IPS DF 6.9 (cell line): ENCODE data around the gene HOXB3.
A peak's percentile ranks its signal among the peaks of the same experiment; 100 is the strongest.

Experiments used
- DNase-seq: peaks from one replicate; pipeline ENCODE4 v3.0.0-alpha.2; 2013; ENCODE audit warnings: low read depth, low spot score
- H3K27ac ChIP-seq: one replicate; pipeline ENCODE4 v1.5.1; 2013; ENCODE audit warnings: low read length, control low read depth
- H3K27me3 ChIP-seq: 2 replicates; pipeline ENCODE4 v1.6.1; 2013; ENCODE audit warnings: mild to moderate bottlenecking, low read length; ENCODE audit not compliant: control insufficient read depth, insufficient read depth
- H3K36me3 ChIP-seq: 2 replicates; pipeline ENCODE4 v1.6.1; 2013; ENCODE audit warnings: low read length; ENCODE audit not compliant: control insufficient read depth, insufficient read depth
- H3K4me1 ChIP-seq: 2 replicates; pipeline ENCODE4 v1.6.1; 2013; ENCODE audit warnings: low read length; ENCODE audit not compliant: control insufficient read depth, insufficient read depth
- H3K4me3 ChIP-seq: 2 replicates; pipeline ENCODE4 v1.5.1; 2013; ENCODE audit warnings: mild to moderate bottlenecking, low read length
- H3K9me3 ChIP-seq: 2 replicates; pipeline ENCODE4 v1.6.1; 2013; ENCODE audit warnings: low read length, inconsistent platforms; ENCODE audit not compliant: control insufficient read depth, insufficient read depth
- WGBS: extraction: QIAGEN DNeasy Blood & Tissue Kit; methylation state at CpG from one replicate; pipeline ENCODE4 v1.1.7; 2013; ENCODE audit warnings: mixed read lengths, missing lambda C conversion rate; ENCODE audit not compliant: insufficient read length, insufficient coverage; 5-methylcytosine and 5-hydroxymethylcytosine counted together

Gene HOXB3

GRCh38 chr17:48589831-48590606 is at the start of gene HOXB3:
Gene HOXB3 (minus strand): TSS chr17:48590241. CDS start chr17:48552474, 37,767 bp downstream.
- Histone ChIP-seq H3K36me3 (no peaks in the 10 kb centered on the region), H3K27ac (no peak within 1 kb of the TSS), H3K9me3 (no peaks in the 10 kb centered on the region), H3K4me1 (peaks cover 3% of the 10 kb centered on the region; the same call in 1 of the 2 replicates), H3K27me3 (peaks cover 95% of the 10 kb centered on the region), H3K4me3 (no peak within 1 kb of the TSS)
- no peak for DNase-seq
- no CpG with 5 or more reads among the region's 23 CpGs for WGBS

DNA sequence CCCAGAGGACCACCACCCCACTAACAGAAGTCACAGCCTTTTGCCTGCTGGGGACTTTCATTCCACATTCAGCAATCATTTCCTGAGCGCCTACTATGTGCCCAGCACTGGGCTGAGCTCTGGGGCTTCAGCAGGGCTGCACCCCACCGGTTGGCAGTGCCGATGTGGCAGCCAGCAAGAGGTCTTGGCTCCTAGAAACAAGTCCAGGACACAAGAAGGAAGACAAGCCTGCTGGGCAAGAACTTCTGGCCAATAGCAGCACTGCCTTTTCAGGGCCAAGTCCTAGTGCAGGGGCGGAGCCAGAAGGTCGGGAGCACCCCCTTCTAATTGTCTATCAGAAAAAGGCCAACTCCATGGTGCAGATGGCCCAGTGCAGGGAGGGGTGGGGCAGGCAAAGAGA is 49.1 kb upstream of the HOXB3 start:
- Histone ChIP-seq H3K4me3 (no peak overlapping the region), H3K27ac (no peak overlapping the region), H3K4me1 (peaks cover 2% of the 10 kb centered on the region; the same call in 1 of the 2 replicates), H3K36me3 (no peaks in the 10 kb centered on the region), H3K27me3 (peaks cover 97% of the 10 kb centered on the region), H3K9me3 (no peaks in the 10 kb centered on the region)
- no peak for DNase-seq
- no CpG with 5 or more reads among the region's 5 CpGs for WGBS

- H3K4me3 ChIP-seq, result no peak overlapping the region
- H3K4me1 ChIP-seq, result peaks cover 1% of the 10 kb centered on the region; the same call in 1 of the 2 replicates
- H3K36me3 ChIP-seq, result no peaks in the 10 kb centered on the region
- DNase-seq, result no peak
- WGBS, result no CpG with 5 or more reads among the region's 18 CpGs
- peaks cover 96% of the 10 kb centered on the region for H3K27me3 ChIP-seq
- no peaks in the 10 kb centered on the region for H3K9me3 ChIP-seq
- H3K27ac ChIP-seq, result no peak overlapping the region
These were observed 47.6 kb upstream of the HOXB3 start for GRCh38 chr17:48637323-48638260.

- H3K9me3 ChIP-seq, result no peaks in the 10 kb centered on the region
- H3K4me1 ChIP-seq, result peaks cover 2% of the 10 kb centered on the region; the same call in 1 of the 2 replicates
- no peaks in the 10 kb centered on the region for H3K36me3 ChIP-seq
- H3K27me3 ChIP-seq, result peaks cover 96% of the 10 kb centered on the region
- peak; percentile 93 for DNase-seq
- H3K4me3 ChIP-seq, result no peak overlapping the region
- no peak overlapping the region for H3K27ac ChIP-seq
- WGBS, result no CpG with 5 or more reads among the region's 39 CpGs
These were observed 46.4 kb upstream of the HOXB3 start for GRCh38 chr17:48636177-48637018.

DNA sequence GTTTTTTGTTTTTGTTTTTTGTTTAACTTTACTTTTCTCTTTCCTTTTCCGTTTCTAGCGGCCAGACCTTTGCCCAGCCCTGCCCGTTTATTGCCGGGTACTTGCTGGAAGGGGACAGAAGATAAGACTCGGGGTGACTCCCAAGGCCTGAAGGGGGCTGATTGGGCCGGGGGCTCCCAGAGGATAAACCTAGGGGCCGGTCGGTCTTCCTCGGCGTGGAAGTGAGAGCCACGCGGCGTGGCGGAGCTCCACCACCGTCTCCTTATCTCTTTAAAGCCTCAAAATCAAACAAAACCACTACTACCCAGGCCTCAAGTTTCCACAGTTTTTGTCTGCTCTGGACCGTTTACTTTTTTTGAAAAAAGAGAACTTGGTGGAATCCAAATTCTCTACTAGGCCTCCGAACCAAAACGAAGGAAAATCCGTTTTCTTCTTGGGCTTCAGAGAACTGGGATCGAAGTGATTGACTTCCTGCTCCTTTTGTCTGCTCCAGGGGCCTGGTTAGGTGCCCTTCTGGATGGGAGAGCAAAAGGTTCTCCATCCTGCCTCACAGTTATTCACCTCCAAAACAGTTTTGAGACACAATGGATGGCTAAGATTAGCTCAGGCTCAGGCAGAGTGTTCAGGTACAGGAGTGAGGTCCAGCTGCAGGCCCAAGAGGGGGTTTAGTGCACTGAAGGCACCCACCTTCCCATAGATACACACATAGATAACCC is 44.6 kb upstream of the HOXB3 start:
- Histone ChIP-seq H3K4me3 (no peak overlapping the region), H3K27me3 (peaks cover 96% of the 10 kb centered on the region), H3K9me3 (no peaks in the 10 kb centered on the region), H3K27ac (no peak overlapping the region), H3K4me1 (peaks cover 2% of the 10 kb centered on the region; the same call in 1 of the 2 replicates), H3K36me3 (no peaks in the 10 kb centered on the region)
- no peak for DNase-seq
- WGBS, result no CpG with 5 or more reads among the region's 20 CpGs

DNA sequence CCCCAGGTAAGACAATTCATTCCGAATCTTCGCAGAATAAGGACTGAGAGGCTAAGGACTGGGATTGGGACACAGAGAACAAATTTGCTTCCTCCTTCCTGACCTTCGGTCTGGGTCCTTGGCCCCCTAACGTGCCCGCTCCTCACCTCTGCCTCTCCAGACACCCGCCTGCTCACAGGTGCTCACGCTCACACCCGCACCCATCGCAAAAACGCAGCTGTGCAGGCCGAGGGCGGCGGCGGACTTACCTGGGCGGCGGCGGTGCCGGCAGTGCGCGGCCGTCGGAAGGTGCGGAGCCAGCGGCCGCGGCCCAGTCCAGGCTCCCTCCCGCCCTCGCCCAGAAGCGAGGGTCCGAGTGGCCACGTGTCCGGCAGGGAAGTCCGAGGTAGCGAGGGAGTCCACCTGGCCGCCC is 43.2 kb upstream of the HOXB3 start:
- H3K4me1 ChIP-seq, result peaks cover 2% of the 10 kb centered on the region; the same call in 1 of the 2 replicates
- H3K27me3 ChIP-seq, result peaks cover 95% of the 10 kb centered on the region
- H3K9me3 ChIP-seq, result no peaks in the 10 kb centered on the region
- H3K27ac ChIP-seq, result no peak overlapping the region
- DNase-seq, result no peak
- no CpG with 5 or more reads among the region's 35 CpGs for WGBS
- no peak overlapping the region for H3K4me3 ChIP-seq
- no peaks in the 10 kb centered on the region for H3K36me3 ChIP-seq

DNA sequence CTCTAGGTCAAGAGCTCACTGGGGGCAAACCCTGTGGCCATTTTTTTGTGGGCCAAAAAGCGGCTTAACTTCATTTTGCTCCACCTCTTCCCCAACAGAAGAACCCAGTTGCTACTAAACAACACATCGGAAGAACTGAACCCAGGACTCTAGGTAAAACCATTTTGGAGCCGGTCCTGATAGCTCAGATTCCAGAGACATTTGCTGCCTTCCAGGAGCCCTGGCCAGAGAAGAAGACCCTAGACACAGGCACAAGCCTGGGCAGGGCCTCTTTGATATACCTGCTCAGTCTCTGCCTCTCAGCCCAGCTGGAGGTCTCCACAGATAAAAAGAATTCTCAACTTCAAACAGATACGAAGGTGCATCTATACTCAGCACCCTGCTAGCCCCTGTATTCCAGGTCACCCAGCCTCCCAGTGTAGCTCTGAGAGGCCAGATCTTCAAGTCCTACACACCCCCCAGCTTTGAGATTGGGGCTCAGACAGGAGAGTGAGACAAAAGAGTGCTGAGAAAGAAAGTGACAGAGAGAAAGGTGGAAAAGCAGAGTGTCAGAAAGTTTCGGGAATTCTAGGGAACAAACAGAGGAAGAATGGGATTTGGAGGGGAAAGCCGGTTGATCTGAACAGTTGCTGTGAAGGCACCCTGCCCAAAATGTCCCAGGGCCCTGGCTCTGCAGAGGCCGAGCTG is 42.7 kb upstream of the HOXB3 start:
- no peaks in the 10 kb centered on the region for H3K9me3 ChIP-seq
- H3K4me1 ChIP-seq, result peaks cover 2% of the 10 kb centered on the region; the same call in 1 of the 2 replicates
- H3K27me3 ChIP-seq, result peaks cover 95% of the 10 kb centered on the region
- H3K36me3 ChIP-seq, result no peaks in the 10 kb centered on the region
- DNase-seq, result no peak
- no peak overlapping the region for H3K4me3 ChIP-seq
- no peak overlapping the region for H3K27ac ChIP-seq
- no CpG with 5 or more reads among the region's 7 CpGs for WGBS

- Histone ChIP-seq H3K4me3 (no peak overlapping the region), H3K36me3 (no peaks in the 10 kb centered on the region), H3K27ac (no peak overlapping the region), H3K4me1 (peaks cover 2% of the 10 kb centered on the region; the same call in 1 of the 2 replicates), H3K27me3 (peaks cover 95% of the 10 kb centered on the region), H3K9me3 (no peaks in the 10 kb centered on the region)
- DNase-seq, result no peak
- WGBS, result no CpG with 5 or more reads among the region's 7 CpGs
These were observed 41.9 kb upstream of the HOXB3 start for GRCh38 chr17:48631693-48632578.
